ENCODE results near the gene CDH4. TPM values are rescaled to one million over a fixed set of nuclear protein-coding genes. Genes with fewer than 3 reads are reported as not detected.

CDH4 gene
- total RNA-seq, 3 donors from 2014 or later (not counting 1 experiment from before 2014, with no cell fraction given): 0.18 TPM; not detected in 2

- H3K36me3 ChIP-seq (ENCODE audit: control insufficient read depth, insufficient read depth, low read length): no peaks in the 10 kb centered on the region
- H3K4me1 ChIP-seq (ENCODE audit: control insufficient read depth, insufficient read depth, low read length): no peaks in the 10 kb centered on the region
- intact Hi-C loops (cut with micrococcal nuclease): no loop called here
- no peaks in the 10 kb centered on the region for H3K27me3 ChIP-seq (ENCODE audit: control insufficient read depth, insufficient read depth, low read length)
- Mint-ChIP-seq H3K27ac (no peak overlapping the region), H3K4me1 (no peaks in the 10 kb centered on the region), H3K36me3 (no peaks in the 10 kb centered on the region), H3K9me3 (peaks cover 0 to 3% of the 10 kb centered on the region in 2 donors), H3K27me3 (ENCODE audit: low read depth in 2 of 2) (no peaks in the 10 kb centered on the region), H3K4me3 (no peak overlapping the region)
- WGBS (ENCODE audit: insufficient coverage): 85% methylated on average over 8 of the region's 8 CpGs
- H3K9me3 ChIP-seq (ENCODE audit: control insufficient read depth, insufficient read depth, low read length): peaks cover 17% of the 10 kb centered on the region
- no peak for DNase-seq
- TF ChIP-seq, protein P1, sequence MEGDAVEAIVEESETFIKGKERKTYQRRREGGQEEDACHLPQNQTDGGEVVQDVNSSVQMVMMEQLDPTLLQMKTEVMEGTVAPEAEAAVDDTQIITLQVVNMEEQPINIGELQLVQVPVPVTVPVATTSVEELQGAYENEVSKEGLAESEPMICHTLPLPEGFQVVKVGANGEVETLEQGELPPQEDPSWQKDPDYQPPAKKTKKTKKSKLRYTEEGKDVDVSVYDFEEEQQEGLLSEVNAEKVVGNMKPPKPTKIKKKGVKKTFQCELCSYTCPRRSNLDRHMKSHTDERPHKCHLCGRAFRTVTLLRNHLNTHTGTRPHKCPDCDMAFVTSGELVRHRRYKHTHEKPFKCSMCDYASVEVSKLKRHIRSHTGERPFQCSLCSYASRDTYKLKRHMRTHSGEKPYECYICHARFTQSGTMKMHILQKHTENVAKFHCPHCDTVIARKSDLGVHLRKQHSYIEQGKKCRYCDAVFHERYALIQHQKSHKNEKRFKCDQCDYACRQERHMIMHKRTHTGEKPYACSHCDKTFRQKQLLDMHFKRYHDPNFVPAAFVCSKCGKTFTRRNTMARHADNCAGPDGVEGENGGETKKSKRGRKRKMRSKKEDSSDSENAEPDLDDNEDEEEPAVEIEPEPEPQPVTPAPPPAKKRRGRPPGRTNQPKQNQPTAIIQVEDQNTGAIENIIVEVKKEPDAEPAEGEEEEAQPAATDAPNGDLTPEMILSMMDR (IDR thresholded peaks at IDR 0.05): no peak
- H3K4me3 ChIP-seq (ENCODE audit: low read length): no peak overlapping the region
- ATAC-seq: no peak
- no peak overlapping the region for H3K27ac ChIP-seq (ENCODE audit: low read length)
Measured at GRCh38 chr20:61678437-61678836, 426.4 kb downstream of the CDH4 start.

- peaks cover 0 to 3% of the 10 kb centered on the region in 2 donors for H3K9me3 Mint-ChIP-seq
- ATAC-seq: no peak
- Histone ChIP-seq H3K27me3 (ENCODE audit: control insufficient read depth, insufficient read depth, low read length) (no peaks in the 10 kb centered on the region), H3K4me1 (ENCODE audit: control insufficient read depth, insufficient read depth, low read length) (no peaks in the 10 kb centered on the region), H3K36me3 (ENCODE audit: control insufficient read depth, insufficient read depth, low read length) (no peaks in the 10 kb centered on the region), H3K27ac (ENCODE audit: low read length) (no peak overlapping the region), H3K4me3 (ENCODE audit: low read length) (no peak overlapping the region), H3K9me3 (ENCODE audit: control insufficient read depth, insufficient read depth, low read length) (peaks cover 17% of the 10 kb centered on the region)
- H3K36me3 Mint-ChIP-seq: no peaks in the 10 kb centered on the region
- H3K27me3 Mint-ChIP-seq (ENCODE audit: low read depth in 2 of 2): no peaks in the 10 kb centered on the region
- no peak overlapping the region for H3K27ac Mint-ChIP-seq
- 91% methylated on average over 10 of the region's 10 CpGs for WGBS (ENCODE audit: insufficient coverage)
- H3K4me1 Mint-ChIP-seq: no peaks in the 10 kb centered on the region
- DNase-seq: no peak
- intact Hi-C loops (cut with micrococcal nuclease): no loop called here
- TF ChIP-seq, protein P1 (IDR thresholded peaks at IDR 0.05): no peak
- H3K4me3 Mint-ChIP-seq: no peak overlapping the region
Measured at GRCh38 chr20:61679473-61679872, 427.4 kb downstream of the CDH4 start.

GRCh38 chr20:61680096-61680495, 428.0 kb downstream of the CDH4 start:
- Mint-ChIP-seq H3K4me1 (no peaks in the 10 kb centered on the region), H3K9me3 (peaks cover 0 to 3% of the 10 kb centered on the region in 2 donors), H3K4me3 (no peak overlapping the region), H3K36me3 (no peaks in the 10 kb centered on the region), H3K27ac (no peak overlapping the region), H3K27me3 (ENCODE audit: low read depth in 2 of 2) (no peaks in the 10 kb centered on the region)
- no peaks in the 10 kb centered on the region for H3K27me3 ChIP-seq (ENCODE audit: control insufficient read depth, insufficient read depth, low read length)
- 84% methylated on average over 7 of the region's 7 CpGs for WGBS (ENCODE audit: insufficient coverage)
- no peak for ATAC-seq
- H3K27ac ChIP-seq (ENCODE audit: low read length): no peak overlapping the region
- DNase-seq: no peak
- H3K36me3 ChIP-seq (ENCODE audit: control insufficient read depth, insufficient read depth, low read length): no peaks in the 10 kb centered on the region
- H3K4me1 ChIP-seq (ENCODE audit: control insufficient read depth, insufficient read depth, low read length): no peaks in the 10 kb centered on the region
- TF ChIP-seq, protein P1 (IDR thresholded peaks at IDR 0.05): no peak
- H3K9me3 ChIP-seq (ENCODE audit: control insufficient read depth, insufficient read depth, low read length): peaks cover 17% of the 10 kb centered on the region
- intact Hi-C loops (cut with micrococcal nuclease): no loop called here
- no peak overlapping the region for H3K4me3 ChIP-seq (ENCODE audit: low read length)
